HepG2 (cell line): ENCODE results near the gene MACROD2. TPM values are rescaled to one million over a fixed set of nuclear protein-coding genes. Genes with fewer than 3 reads are reported as not detected.

ENCODE experiments used
- BRF2 ChIP-seq: sonication (generic); formaldehyde crosslinking; IDR thresholded peaks from 2 replicates; pipeline ENCODE4 v1.8.1; 2022; ENCODE audit warnings: mild to moderate bottlenecking, missing genetic modification reagents
- DBP ChIP-seq: sonication (generic); formaldehyde crosslinking; IDR thresholded peaks from 2 replicates; pipeline ENCODE4 v1.4.0; 2020; ENCODE audit warnings: missing genetic modification reagents; ENCODE audit errors: not compliant biosample characterization
- DMAP1 ChIP-seq: IDR thresholded peaks from 2 replicates; pipeline ENCODE4 v1.6.1; 2016
- E2F5 ChIP-seq: sonication (generic); formaldehyde crosslinking; conservative IDR thresholded peaks from 2 replicates; pipeline ENCODE4 v1.4.0; 2020; ENCODE audit warnings: missing genetic modification reagents
- JARID2 ChIP-seq: sonication (generic); formaldehyde crosslinking; IDR thresholded peaks from 2 replicates; pipeline ENCODE4 v1.8.1; 2023; ENCODE audit warnings: missing genetic modification reagents, inconsistent platforms; ENCODE audit not compliant: insufficient replicate concordance
- JUNB ChIP-seq: sonication (generic); formaldehyde crosslinking; IDR thresholded peaks from 2 replicates; pipeline ENCODE4 v1.8.0; 2022; ENCODE audit warnings: missing genetic modification reagents, mild to moderate bottlenecking, borderline replicate concordance
- LBX2 ChIP-seq: sonication (generic); formaldehyde crosslinking; IDR thresholded peaks from 2 replicates; pipeline ENCODE4 v1.5.0; 2020; ENCODE audit warnings: missing genetic modification reagents, mild to moderate bottlenecking, borderline replicate concordance
- TP53 ChIP-seq: sonication (generic); formaldehyde crosslinking; conservative IDR thresholded peaks from 2 replicates; pipeline ENCODE4 v1.4.0; 2020; ENCODE audit warnings: missing genetic modification reagents
- WIZ ChIP-seq: sonication (generic); formaldehyde crosslinking; IDR thresholded peaks from 2 replicates; pipeline ENCODE4 v1.5.1; 2020; ENCODE audit warnings: mild to moderate bottlenecking, missing genetic modification reagents
- ZFP36L2 ChIP-seq: sonication (generic); formaldehyde crosslinking; IDR thresholded peaks from 2 replicates; pipeline ENCODE4 v1.4.0; 2020; ENCODE audit warnings: missing genetic modification reagents
- ZNF121 ChIP-seq: sonication (generic); formaldehyde crosslinking; IDR thresholded peaks from 2 replicates; pipeline ENCODE4 v1.5.0; 2020; ENCODE audit warnings: mild to moderate bottlenecking, missing genetic modification reagents
- polyA plus RNA-seq, 8 experiments: library from polyadenylated mRNA; depleted of rRNA in 3 of 8; stranded (reverse) in 7 of 8; unstranded in 1 of 8; fragments of >200 nt; fragmentation: Illumina TruSeq in 4 of 8; extraction: Trizol in 4 of 8; gene quantifications; 2 replicates each; pipeline versions ENCODE4 v1.2.1 to v1.2.3, GENCODE V29; 2011 to 2016; ENCODE audit warnings: low read depth in 4 of 8, missing spikeins in 1 of 8, mixed read lengths in 1 of 8; ENCODE audit not compliant: insufficient read depth in 1 of 8
- total RNA-seq, 5 experiments: library from RNA; depleted of rRNA; stranded (reverse); fragments of >200 nt; fragmentation: Illumina TruSeq; extraction: Trizol; gene quantifications; 2 replicates each; pipeline ENCODE4 v1.2.3, GENCODE V29; 2016; ENCODE audit warnings: low read depth in 1 of 5
- TF ChIP-seq, protein P1 (sequence below): sonication (generic); formaldehyde crosslinking; IDR thresholded peaks from 2 replicates; pipeline ENCODE4 v1.8.0; 2022; ENCODE audit warnings: missing genetic modification reagents, mild to moderate bottlenecking, borderline replicate concordance
- TF ChIP-seq, protein P2 (sequence below): sonication (generic); formaldehyde crosslinking; IDR thresholded peaks from 2 replicates; pipeline ENCODE4 v1.8.1; 2023; ENCODE audit warnings: mild to moderate bottlenecking, missing genetic modification reagents, borderline replicate concordance
- TF ChIP-seq, protein P3 (sequence below): sonication (generic); formaldehyde crosslinking; conservative IDR thresholded peaks from 2 replicates; pipeline ENCODE4 v1.8.0; 2022; ENCODE audit warnings: low read depth, missing genetic modification reagents
- TF ChIP-seq, protein P4 (sequence below): IDR thresholded peaks from 2 replicates; pipeline ENCODE4 v1.4.0; 2020; ENCODE audit warnings: mild to moderate bottlenecking, missing genetic modification reagents
- TF ChIP-seq, protein P5 (sequence below): sonication (generic); formaldehyde crosslinking; IDR thresholded peaks from 2 replicates; pipeline ENCODE4 v1.8.0; 2022; ENCODE audit warnings: mild to moderate bottlenecking, missing genetic modification reagents

MACROD2 gene
- total and polyA plus RNA-seq, 2 of the 13 experiments (the other 11 are each of a cell fraction or from before 2014, with no cell fraction given): 0.13 to 0.51 TPM

GRCh38 chr20:14337400-14338171, 342.3 kb downstream of the MACROD2 start, which contains the start of gene FLRT3 (continued):
- TF ChIP-seq DBP (no peak), JARID2 (CRISPR knock-in tag) (peak; percentile 35), JUNB (CRISPR knock-in tag) (no peak), DMAP1 (CRISPR knock-in tag) (no peak), WIZ (CRISPR knock-in tag) (no peak), BRF2 (CRISPR knock-in tag) (no peak), TP53 (CRISPR knock-in tag) (no peak), ZFP36L2 (CRISPR knock-in tag) (0 out of 2 replicates have a peak, but pooled peaks have one; percentile 32), LBX2 (no peak), E2F5 (CRISPR knock-in tag) (no peak), ZNF121 (CRISPR knock-in tag) (no peak)
- TF ChIP-seq, protein P1, sequence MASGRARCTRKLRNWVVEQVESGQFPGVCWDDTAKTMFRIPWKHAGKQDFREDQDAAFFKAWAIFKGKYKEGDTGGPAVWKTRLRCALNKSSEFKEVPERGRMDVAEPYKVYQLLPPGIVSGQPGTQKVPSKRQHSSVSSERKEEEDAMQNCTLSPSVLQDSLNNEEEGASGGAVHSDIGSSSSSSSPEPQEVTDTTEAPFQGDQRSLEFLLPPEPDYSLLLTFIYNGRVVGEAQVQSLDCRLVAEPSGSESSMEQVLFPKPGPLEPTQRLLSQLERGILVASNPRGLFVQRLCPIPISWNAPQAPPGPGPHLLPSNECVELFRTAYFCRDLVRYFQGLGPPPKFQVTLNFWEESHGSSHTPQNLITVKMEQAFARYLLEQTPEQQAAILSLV (CRISPR knock-in tag): 0 out of 2 replicates have a peak, but pooled peaks have one; percentile 35
- TF ChIP-seq, protein P2, sequence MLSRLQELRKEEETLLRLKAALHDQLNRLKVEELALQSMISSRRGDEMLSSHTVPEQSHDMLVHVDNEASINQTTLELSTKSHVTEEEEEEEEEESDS: no peak
- TF ChIP-seq, protein P3, sequence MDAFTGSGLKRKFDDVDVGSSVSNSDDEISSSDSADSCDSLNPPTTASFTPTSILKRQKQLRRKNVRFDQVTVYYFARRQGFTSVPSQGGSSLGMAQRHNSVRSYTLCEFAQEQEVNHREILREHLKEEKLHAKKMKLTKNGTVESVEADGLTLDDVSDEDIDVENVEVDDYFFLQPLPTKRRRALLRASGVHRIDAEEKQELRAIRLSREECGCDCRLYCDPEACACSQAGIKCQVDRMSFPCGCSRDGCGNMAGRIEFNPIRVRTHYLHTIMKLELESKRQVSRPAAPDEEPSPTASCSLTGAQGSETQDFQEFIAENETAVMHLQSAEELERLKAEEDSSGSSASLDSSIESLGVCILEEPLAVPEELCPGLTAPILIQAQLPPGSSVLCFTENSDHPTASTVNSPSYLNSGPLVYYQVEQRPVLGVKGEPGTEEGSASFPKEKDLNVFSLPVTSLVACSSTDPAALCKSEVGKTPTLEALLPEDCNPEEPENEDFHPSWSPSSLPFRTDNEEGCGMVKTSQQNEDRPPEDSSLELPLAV (CRISPR knock-in tag): no peak
- TF ChIP-seq, protein P4, sequence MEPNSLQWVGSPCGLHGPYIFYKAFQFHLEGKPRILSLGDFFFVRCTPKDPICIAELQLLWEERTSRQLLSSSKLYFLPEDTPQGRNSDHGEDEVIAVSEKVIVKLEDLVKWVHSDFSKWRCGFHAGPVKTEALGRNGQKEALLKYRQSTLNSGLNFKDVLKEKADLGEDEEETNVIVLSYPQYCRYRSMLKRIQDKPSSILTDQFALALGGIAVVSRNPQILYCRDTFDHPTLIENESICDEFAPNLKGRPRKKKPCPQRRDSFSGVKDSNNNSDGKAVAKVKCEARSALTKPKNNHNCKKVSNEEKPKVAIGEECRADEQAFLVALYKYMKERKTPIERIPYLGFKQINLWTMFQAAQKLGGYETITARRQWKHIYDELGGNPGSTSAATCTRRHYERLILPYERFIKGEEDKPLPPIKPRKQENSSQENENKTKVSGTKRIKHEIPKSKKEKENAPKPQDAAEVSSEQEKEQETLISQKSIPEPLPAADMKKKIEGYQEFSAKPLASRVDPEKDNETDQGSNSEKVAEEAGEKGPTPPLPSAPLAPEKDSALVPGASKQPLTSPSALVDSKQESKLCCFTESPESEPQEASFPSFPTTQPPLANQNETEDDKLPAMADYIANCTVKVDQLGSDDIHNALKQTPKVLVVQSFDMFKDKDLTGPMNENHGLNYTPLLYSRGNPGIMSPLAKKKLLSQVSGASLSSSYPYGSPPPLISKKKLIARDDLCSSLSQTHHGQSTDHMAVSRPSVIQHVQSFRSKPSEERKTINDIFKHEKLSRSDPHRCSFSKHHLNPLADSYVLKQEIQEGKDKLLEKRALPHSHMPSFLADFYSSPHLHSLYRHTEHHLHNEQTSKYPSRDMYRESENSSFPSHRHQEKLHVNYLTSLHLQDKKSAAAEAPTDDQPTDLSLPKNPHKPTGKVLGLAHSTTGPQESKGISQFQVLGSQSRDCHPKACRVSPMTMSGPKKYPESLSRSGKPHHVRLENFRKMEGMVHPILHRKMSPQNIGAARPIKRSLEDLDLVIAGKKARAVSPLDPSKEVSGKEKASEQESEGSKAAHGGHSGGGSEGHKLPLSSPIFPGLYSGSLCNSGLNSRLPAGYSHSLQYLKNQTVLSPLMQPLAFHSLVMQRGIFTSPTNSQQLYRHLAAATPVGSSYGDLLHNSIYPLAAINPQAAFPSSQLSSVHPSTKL (CRISPR knock-in tag): peak; percentile 79
- TF ChIP-seq, protein P5, sequence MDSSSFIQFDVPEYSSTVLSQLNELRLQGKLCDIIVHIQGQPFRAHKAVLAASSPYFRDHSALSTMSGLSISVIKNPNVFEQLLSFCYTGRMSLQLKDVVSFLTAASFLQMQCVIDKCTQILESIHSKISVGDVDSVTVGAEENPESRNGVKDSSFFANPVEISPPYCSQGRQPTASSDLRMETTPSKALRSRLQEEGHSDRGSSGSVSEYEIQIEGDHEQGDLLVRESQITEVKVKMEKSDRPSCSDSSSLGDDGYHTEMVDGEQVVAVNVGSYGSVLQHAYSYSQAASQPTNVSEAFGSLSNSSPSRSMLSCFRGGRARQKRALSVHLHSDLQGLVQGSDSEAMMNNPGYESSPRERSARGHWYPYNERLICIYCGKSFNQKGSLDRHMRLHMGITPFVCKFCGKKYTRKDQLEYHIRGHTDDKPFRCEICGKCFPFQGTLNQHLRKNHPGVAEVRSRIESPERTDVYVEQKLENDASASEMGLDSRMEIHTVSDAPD (CRISPR knock-in tag): no peak
